ENCODE measurements around the gene ATP5F1A.
"Not testable (repeated sequence)": the region's sequence is repeated elsewhere in the genome, so short reads cannot be mapped to it uniquely, and the experiment has no call there.

The ATP5F1A gene

DNA sequence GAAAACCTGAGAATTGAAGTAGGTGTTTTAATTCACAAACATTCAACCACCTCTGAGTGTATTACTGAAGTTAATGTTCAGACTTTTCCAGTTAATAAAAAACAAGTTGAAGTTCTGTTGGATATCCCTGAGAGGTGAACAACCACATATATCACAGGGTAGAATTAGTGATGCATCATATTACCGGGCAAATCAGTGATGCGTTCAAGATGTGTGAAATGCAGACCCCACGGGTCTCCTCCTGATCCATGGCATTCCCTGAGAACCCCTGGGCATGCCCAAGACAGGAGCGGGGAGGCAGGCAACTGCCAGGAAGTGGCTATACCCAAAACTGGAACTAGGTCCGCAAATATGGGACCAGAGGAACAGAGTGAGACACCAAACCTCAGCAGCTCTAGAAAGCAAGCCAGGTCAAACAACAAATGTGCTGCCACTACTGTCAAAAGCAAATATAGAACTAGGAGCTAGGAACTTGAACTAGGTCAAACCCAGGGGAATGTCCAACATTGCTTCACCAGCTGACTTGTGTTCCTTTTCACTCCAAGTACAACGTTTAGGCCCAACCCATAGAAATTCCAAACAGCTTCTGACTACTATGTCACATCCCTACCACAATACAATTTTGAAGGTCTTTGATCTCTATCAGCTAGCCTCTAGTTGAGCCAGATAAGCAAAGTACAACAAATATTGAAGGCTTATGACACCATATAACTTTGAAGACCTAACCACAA is 46.2 kb downstream of the ATP5F1A start:
- no peak for DNase-seq (ENCODE audit: low read depth)
- no peak overlapping the region for H3K4me3 ChIP-seq (ENCODE audit: low read depth, low read length)
- TF ChIP-seq, protein P1, sequence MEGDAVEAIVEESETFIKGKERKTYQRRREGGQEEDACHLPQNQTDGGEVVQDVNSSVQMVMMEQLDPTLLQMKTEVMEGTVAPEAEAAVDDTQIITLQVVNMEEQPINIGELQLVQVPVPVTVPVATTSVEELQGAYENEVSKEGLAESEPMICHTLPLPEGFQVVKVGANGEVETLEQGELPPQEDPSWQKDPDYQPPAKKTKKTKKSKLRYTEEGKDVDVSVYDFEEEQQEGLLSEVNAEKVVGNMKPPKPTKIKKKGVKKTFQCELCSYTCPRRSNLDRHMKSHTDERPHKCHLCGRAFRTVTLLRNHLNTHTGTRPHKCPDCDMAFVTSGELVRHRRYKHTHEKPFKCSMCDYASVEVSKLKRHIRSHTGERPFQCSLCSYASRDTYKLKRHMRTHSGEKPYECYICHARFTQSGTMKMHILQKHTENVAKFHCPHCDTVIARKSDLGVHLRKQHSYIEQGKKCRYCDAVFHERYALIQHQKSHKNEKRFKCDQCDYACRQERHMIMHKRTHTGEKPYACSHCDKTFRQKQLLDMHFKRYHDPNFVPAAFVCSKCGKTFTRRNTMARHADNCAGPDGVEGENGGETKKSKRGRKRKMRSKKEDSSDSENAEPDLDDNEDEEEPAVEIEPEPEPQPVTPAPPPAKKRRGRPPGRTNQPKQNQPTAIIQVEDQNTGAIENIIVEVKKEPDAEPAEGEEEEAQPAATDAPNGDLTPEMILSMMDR (IDR thresholded peaks at IDR 0.05; ENCODE audit: low read depth, low read length) = no peak
- TF ChIP-seq, protein P2, sequence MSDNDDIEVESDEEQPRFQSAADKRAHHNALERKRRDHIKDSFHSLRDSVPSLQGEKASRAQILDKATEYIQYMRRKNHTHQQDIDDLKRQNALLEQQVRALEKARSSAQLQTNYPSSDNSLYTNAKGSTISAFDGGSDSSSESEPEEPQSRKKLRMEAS (IDR thresholded peaks at IDR 0.05; ENCODE audit: low read depth, low read length) = no peak
- no peak for TF ChIP-seq POLR2A (IDR thresholded peaks at IDR 0.05; ENCODE audit: extremely low read depth, insufficient read length)
- no peak for TF ChIP-seq MYC (IDR thresholded peaks at IDR 0.05; ENCODE audit: low read depth, low read length)

DNA sequence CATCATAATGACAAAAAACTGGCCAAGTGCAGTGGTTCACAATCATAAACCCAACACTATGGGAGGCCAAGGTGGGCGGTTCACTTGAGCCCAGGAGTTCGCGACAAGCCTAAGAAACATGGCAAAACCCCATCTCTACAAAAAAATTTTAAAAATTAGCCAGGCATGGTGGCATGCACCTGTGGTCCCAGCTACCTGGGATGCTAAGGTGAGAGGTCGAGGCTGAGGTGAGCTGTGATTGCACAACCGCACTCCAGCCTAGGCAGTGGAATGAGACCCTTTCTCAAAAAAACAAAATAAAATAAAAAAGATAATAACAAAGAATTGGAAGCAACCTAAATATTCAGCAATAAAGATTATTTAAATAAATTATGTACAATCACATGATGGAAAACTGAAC is 47.8 kb downstream of the ATP5F1A start:
- no peak for TF ChIP-seq POLR2A (IDR thresholded peaks at IDR 0.05; ENCODE audit: extremely low read depth, insufficient read length)
- TF ChIP-seq, protein P1 (IDR thresholded peaks at IDR 0.05; ENCODE audit: low read depth, low read length) = no peak
- no peak for TF ChIP-seq MYC (IDR thresholded peaks at IDR 0.05; ENCODE audit: low read depth, low read length)
- TF ChIP-seq, protein P2 (IDR thresholded peaks at IDR 0.05; ENCODE audit: low read depth, low read length) = no peak
- no peak for DNase-seq (ENCODE audit: low read depth)
- H3K4me3 ChIP-seq (ENCODE audit: low read depth, low read length) = no peak overlapping the region

DNA sequence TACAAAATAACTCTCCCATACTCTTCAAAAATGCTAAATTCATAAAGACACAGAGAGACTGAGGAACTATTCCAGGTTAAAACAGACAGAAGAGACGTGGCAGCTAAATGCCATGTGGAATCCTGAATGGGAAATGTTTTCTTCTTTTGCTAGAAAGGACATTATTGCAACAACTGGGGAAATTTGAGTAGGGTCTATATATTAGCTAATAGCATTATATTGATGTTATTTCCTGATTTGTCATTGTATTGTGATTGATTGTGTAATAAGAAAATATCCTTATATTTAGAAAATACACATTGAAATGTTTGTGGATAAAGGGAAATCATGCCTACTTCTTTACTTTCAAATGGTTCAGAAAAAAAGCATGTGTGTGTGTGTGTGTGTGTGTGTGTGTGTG is 49.5 kb downstream of the ATP5F1A start:
- DNase-seq (ENCODE audit: low read depth) = no peak
- TF ChIP-seq, protein P2 (IDR thresholded peaks at IDR 0.05; ENCODE audit: low read depth, low read length) = no peak
- TF ChIP-seq MYC (IDR thresholded peaks at IDR 0.05; ENCODE audit: low read depth, low read length) (no peak), POLR2A (IDR thresholded peaks at IDR 0.05; ENCODE audit: extremely low read depth, insufficient read length) (no peak)
- TF ChIP-seq, protein P1 (IDR thresholded peaks at IDR 0.05; ENCODE audit: low read depth, low read length) = no peak
- no peak overlapping the region for H3K4me3 ChIP-seq (ENCODE audit: low read depth, low read length)

DNA sequence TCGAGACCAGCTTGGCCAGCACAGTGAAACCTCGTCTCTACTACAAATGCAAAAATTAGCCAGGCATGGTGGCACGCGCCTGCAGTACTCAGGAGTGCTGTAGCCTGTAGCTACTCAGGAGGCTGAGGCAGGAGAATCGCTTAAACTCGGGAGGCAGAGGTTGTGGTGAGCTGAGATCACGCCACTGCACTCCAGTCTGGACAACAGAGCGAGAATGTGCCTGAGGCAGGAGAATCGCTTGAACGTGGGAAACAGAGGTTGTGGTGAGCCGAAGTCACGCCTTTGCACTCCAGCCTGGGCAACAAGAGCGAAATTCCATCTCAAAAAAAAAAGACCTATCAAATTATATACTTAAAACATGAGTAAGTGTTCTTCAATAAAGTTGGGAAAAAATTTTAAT is 50.7 kb downstream of the ATP5F1A start:
- DNase-seq (ENCODE audit: low read depth); H3K4me3 ChIP-seq (ENCODE audit: low read depth, low read length): not testable (repeated sequence)

DNA sequence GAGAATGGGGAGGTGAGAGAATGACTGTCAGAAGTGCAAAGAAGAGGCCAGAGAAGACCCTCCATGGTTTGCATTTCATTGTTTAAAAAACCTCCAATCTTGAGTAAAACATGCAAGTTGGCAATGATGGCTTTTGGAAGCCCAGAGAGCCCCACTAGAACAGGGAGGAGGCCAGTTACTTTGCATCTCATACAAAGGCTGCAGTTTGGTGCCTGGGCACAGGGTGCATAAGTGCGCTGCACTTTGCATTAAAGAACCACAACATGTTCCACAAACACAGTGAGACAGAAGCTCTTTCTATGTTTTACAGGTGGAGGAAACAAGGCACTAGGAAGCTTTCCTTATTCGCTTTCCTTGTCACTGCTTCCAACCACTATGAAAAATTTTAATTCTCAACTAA is 51.4 kb downstream of the ATP5F1A start:
- no peak for DNase-seq (ENCODE audit: low read depth)
- TF ChIP-seq, protein P1 (IDR thresholded peaks at IDR 0.05; ENCODE audit: low read depth, low read length) = no peak
- TF ChIP-seq MYC (IDR thresholded peaks at IDR 0.05; ENCODE audit: low read depth, low read length) = no peak
- TF ChIP-seq POLR2A (IDR thresholded peaks at IDR 0.05; ENCODE audit: extremely low read depth, insufficient read length) = no peak
- TF ChIP-seq, protein P2 (IDR thresholded peaks at IDR 0.05; ENCODE audit: low read depth, low read length) = no peak
- H3K4me3 ChIP-seq (ENCODE audit: low read depth, low read length) = no peak overlapping the region

DNA sequence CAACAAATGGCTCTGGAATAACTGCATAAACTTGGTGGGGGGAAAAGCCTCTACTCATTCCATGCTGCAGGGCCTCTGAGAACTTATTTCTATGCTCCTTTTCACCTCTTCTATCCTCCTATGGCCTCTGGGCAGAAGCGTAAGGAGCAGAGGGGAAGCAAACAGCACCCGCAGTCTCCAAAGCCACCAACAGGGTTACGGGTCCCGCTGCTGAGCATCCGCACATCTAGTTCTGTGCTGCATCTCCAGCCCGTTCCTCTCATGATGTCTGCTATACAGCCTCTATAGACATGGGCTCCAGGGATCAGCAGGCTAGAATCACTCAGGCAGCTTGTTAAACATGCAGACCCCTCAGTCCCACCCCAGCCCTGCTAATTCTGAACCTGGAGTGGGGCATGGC is 52.0 kb downstream of the ATP5F1A start:
- TF ChIP-seq POLR2A (IDR thresholded peaks at IDR 0.05; ENCODE audit: extremely low read depth, insufficient read length) (no peak), MYC (IDR thresholded peaks at IDR 0.05; ENCODE audit: low read depth, low read length) (no peak)
- TF ChIP-seq, protein P1 (IDR thresholded peaks at IDR 0.05; ENCODE audit: low read depth, low read length) = no peak
- TF ChIP-seq, protein P2 (IDR thresholded peaks at IDR 0.05; ENCODE audit: low read depth, low read length) = no peak
- H3K4me3 ChIP-seq (ENCODE audit: low read depth, low read length) = no peak overlapping the region
- DNase-seq (ENCODE audit: low read depth) = no peak
